Measurements from ENCODE around the gene JMJD8. TPM values are rescaled to one million over a fixed set of nuclear protein-coding genes. Genes with fewer than 3 reads are reported as not detected.

The JMJD8 gene
- total and polyA plus RNA-seq, 10 of the 15 experiments (the other 5 are each of a cell fraction or from before 2014, with no cell fraction given) = 1.00 to 50.4 (median 30.7) TPM

DNA sequence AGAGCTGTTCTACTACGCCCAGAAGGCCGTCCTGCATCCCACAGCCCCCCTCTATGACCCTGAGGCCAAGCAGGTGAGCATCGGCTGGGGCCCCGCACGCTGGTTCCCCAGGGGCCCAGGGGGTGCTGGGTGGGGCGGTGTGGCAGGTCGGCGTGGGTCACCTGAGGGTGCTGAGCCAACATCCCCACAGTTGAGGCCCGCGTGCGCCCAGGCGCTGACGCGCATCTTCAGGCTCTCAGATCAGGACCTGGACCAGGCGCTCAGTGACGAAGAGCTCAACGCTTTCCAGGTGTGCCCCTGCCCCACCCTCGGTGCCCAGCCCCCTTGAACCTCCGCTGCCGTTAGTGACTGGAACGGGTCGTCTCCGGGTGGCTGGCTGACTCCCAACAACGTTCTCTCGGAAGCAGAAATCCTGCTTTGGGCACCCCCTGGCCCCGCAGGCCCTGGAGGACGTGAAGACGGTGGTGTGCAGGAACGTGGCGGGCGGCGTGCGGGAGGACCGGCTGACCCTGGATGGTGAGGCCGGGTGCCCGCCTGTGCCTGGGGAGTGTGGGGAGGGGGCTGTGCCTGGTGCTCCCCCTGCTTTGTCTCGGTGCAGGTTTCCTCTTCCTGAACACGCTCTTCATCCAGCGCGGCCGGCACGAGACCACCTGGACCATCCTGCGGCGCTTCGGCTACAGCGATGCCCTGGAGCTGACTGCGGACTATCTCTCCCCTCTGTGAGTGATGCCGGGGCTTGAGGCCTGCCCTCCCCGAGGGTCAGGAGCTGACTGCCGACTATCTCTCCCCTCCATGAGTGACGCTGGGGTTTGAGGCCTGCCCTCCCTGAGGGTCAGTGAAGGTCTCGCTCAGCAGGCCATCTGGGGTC, 13.4 kb downstream of the JMJD8 start:
- no peaks in the 10 kb centered on the region for H3K27me3 ChIP-seq (replicated peaks in 1 of 2; ENCODE audit: control insufficient read depth in 2 of 2, insufficient read depth in 2 of 2, low read length in 1 of 2)
- intact Hi-C loops (cut with micrococcal nuclease; ENCODE audit: unreplicated experiment) = no loop called here
- no peak overlapping the region for H2AFZ ChIP-seq (ENCODE audit: control insufficient read depth, low read depth, low read length)
- ChIA-PET CTCF (no interaction called here), SMC1A (ENCODE audit: uncharacterized antibody, unreplicated experiment) (no interaction called here), RAD21 (ENCODE audit: unreplicated experiment) (no interaction called here), POLR2A (no interaction called here)
- DNase-seq (ENCODE audit: low read depth, low spot score) = no peak
- WGBS (ENCODE audit: insufficient coverage, insufficient replicate concordance, low lambda C conversion rate, missing lambda C conversion rate) = 97% methylated on average over 50 of the region's 52 CpGs
- H3K79me2 ChIP-seq (ENCODE audit: control insufficient read depth, insufficient read depth, low read length) = peaks cover 16% of the 10 kb centered on the region
- in situ Hi-C loops (cut with MboI) = no loop called here
- H3K4me3 ChIP-seq = no peak overlapping the region
- no peaks in the 10 kb centered on the region; the same call in 1 of the 2 replicates for H4K20me1 ChIP-seq (ENCODE audit: control insufficient read depth, insufficient read depth)
- H3K9me3 ChIP-seq (replicated peaks; ENCODE audit: control insufficient read depth, insufficient read depth, low read length) = no peaks in the 10 kb centered on the region
- H3K4me2 ChIP-seq (ENCODE audit: control insufficient read depth, insufficient read depth) = no peak overlapping the region
- H3K9ac ChIP-seq (ENCODE audit: control insufficient read depth, insufficient read depth, low read length) = no peak overlapping the region
- peaks cover 2% of the 10 kb centered on the region; the same call in 1 of the 2 replicates for H3K4me1 ChIP-seq (ENCODE audit: control insufficient read depth, insufficient read depth, low read length)
- peaks cover 0 to 18% of the 10 kb centered on the region in 2 experiments; a peak in 3 of 4 replicates for H3K36me3 ChIP-seq (ENCODE audit: control insufficient read depth in 2 of 2, insufficient read depth in 2 of 2, low read length in 1 of 2)
- BruUV-seq (replicated peaks) = no TSS peak
- no peak for ATAC-seq
- H3K27ac ChIP-seq (ENCODE audit: control insufficient read depth, insufficient read depth) = no peak overlapping the region
- FAIRE-seq = no peak
- no peak for TF ChIP-seq ZNF274 (IDR thresholded peaks at IDR 0.05; ENCODE audit: insufficient read depth, insufficient read length)
- TF ChIP-seq POU2F2 (IDR thresholded peaks at IDR 0.05; ENCODE audit: borderline replicate concordance, low read depth, low read length) = no peak
- TF ChIP-seq NR2C1 (IDR thresholded peaks at IDR 0.05) = no peak
- TF ChIP-seq POLR2A (IDR thresholded peaks at IDR 0.05; ENCODE audit: low read depth, low read length) = peak; percentile 3; the same call in 1 of the 2 replicates
- TF ChIP-seq SIX5 (IDR thresholded peaks at IDR 0.05; ENCODE audit: low read depth, low read length, severe bottlenecking) = no peak

DNA sequence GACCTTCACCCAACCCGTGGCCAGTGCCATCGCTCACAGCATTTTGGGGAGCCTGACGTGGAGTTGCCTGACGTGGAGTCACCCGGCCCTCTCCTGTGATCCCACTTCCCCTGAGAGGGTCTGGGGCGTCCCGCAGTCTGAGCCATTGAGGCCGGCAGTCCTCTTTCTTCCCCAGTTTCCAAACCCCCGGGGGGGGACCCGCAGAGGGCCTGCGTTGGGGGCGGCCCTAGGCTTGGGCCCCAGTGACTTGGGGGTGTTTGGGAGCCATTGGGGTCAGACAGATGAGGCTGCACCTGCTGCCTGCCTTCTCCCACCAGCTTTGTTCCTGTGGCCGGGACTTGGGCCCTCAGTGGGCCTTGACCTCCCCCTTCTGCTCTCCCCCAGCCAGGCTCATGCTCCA, 14.5 kb downstream of the JMJD8 start:
- no peak overlapping the region for H2AFZ ChIP-seq (ENCODE audit: control insufficient read depth, low read depth, low read length)
- H3K79me2 ChIP-seq (ENCODE audit: control insufficient read depth, insufficient read depth, low read length) = peaks cover 16% of the 10 kb centered on the region
- WGBS (ENCODE audit: insufficient coverage, insufficient replicate concordance, low lambda C conversion rate, missing lambda C conversion rate) = 90% methylated on average over 11 of the region's 13 CpGs
- RAD21 ChIA-PET (ENCODE audit: unreplicated experiment) = no interaction called here
- TF ChIP-seq, protein P1, sequence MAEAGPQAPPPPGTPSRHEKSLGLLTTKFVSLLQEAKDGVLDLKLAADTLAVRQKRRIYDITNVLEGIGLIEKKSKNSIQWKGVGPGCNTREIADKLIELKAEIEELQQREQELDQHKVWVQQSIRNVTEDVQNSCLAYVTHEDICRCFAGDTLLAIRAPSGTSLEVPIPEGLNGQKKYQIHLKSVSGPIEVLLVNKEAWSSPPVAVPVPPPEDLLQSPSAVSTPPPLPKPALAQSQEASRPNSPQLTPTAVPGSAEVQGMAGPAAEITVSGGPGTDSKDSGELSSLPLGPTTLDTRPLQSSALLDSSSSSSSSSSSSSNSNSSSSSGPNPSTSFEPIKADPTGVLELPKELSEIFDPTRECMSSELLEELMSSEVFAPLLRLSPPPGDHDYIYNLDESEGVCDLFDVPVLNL (IDR thresholded peaks at IDR 0.05; ENCODE audit: low read depth, low read length) = no peak
- no peak for TF ChIP-seq HDGF (IDR thresholded peaks at IDR 0.05)
- no peak for TF ChIP-seq ZNF274 (IDR thresholded peaks at IDR 0.05; ENCODE audit: insufficient read depth, insufficient read length)
- no peak for TF ChIP-seq POU2F2 (IDR thresholded peaks at IDR 0.05; ENCODE audit: borderline replicate concordance, low read depth, low read length)
- H3K27me3 ChIP-seq (replicated peaks in 1 of 2; ENCODE audit: control insufficient read depth in 2 of 2, insufficient read depth in 2 of 2, low read length in 1 of 2) = no peaks in the 10 kb centered on the region
- DNase-seq (ENCODE audit: low read depth, low spot score) (no peak), FAIRE-seq (no peak), ATAC-seq (no peak)
- no TSS peak for BruUV-seq (replicated peaks)
- POLR2A ChIA-PET = interaction anchor here (1.1 kb wide), 1 partner anchor 20 kb away, joined by 3 read pairs; no protein-coding TSS in a partner anchor
- no peak overlapping the region; the same call in 1 of the 2 replicates for H3K4me2 ChIP-seq (ENCODE audit: control insufficient read depth, insufficient read depth)
- in situ Hi-C loops (cut with MboI) = loop anchor here (10.0 kb wide), 1 partner anchor 275 kb away; the partner anchor contains the start of gene NME4
- peaks cover 2% of the 10 kb centered on the region; the same call in 1 of the 2 replicates for H3K4me1 ChIP-seq (ENCODE audit: control insufficient read depth, insufficient read depth, low read length)
- intact Hi-C loops (cut with micrococcal nuclease; ENCODE audit: unreplicated experiment) = loop anchor here (10.0 kb wide), 1 partner anchor 275 kb away; the partner anchor contains the start of gene NME4
- H3K9ac ChIP-seq (ENCODE audit: control insufficient read depth, insufficient read depth, low read length) = peak overlapping the region; percentile 97; the same call in 1 of the 2 replicates
- CTCF ChIA-PET = interaction anchor here (1.6 kb wide), 1 partner anchor 10 kb away, joined by 3 read pairs; no protein-coding TSS in a partner anchor
- H3K27ac ChIP-seq (ENCODE audit: control insufficient read depth, insufficient read depth) = no peak overlapping the region
- SMC1A ChIA-PET (ENCODE audit: uncharacterized antibody, unreplicated experiment) = no interaction called here
- no peaks in the 10 kb centered on the region; the same call in 1 of the 2 replicates for H4K20me1 ChIP-seq (ENCODE audit: control insufficient read depth, insufficient read depth)
- H3K4me3 ChIP-seq = no peak overlapping the region
- H3K36me3 ChIP-seq (ENCODE audit: control insufficient read depth in 2 of 2, insufficient read depth in 2 of 2, low read length in 1 of 2) = peaks cover 0 to 18% of the 10 kb centered on the region in 2 experiments; a peak in 3 of 4 replicates
- no peaks in the 10 kb centered on the region for H3K9me3 ChIP-seq (replicated peaks; ENCODE audit: control insufficient read depth, insufficient read depth, low read length)
